DOHH2 (cell line): ENCODE data around the gene IDE.

Source experiments
- EZH2phosphoT487 ChIP-seq: fragments of 200-600 bp; sonication (generic); IDR thresholded peaks from 2 replicates; pipeline ENCODE4 v1.6.1; 2017; ENCODE audit warnings: borderline replicate concordance, mild to moderate bottlenecking, antibody characterized with exemption, low read length, moderate library complexity, mixed read lengths
- TF ChIP-seq, protein P1 (sequence below): fragments of 200-600 bp; sonication (generic); IDR thresholded peaks from one replicate; pipeline ENCODE4 v1.5.1; 2014; ENCODE audit warnings: antibody characterized with exemption, mild to moderate bottlenecking, low read depth, low read length; ENCODE audit not compliant: poor library complexity, severe bottlenecking

DNA sequence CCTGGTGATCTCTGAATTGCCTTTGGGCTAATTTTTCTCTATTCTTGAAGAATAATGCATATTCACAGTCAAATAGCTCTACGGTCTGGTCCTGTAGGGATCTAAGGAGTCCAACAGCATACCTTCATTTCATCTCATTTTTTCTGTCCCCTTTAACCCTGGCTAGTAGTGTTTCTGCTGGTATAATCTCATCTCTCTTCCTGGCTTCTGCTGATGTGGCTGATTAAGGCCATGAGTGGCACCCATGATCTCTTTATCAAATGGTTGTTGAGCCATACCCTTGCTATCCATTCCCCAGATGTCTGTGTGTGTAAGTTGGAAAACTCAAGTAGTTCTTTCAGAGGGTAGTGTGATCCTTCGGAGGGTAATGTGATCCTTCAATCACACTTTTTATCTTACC is 163.4 kb downstream of the IDE start:
- TF ChIP-seq, protein P1, sequence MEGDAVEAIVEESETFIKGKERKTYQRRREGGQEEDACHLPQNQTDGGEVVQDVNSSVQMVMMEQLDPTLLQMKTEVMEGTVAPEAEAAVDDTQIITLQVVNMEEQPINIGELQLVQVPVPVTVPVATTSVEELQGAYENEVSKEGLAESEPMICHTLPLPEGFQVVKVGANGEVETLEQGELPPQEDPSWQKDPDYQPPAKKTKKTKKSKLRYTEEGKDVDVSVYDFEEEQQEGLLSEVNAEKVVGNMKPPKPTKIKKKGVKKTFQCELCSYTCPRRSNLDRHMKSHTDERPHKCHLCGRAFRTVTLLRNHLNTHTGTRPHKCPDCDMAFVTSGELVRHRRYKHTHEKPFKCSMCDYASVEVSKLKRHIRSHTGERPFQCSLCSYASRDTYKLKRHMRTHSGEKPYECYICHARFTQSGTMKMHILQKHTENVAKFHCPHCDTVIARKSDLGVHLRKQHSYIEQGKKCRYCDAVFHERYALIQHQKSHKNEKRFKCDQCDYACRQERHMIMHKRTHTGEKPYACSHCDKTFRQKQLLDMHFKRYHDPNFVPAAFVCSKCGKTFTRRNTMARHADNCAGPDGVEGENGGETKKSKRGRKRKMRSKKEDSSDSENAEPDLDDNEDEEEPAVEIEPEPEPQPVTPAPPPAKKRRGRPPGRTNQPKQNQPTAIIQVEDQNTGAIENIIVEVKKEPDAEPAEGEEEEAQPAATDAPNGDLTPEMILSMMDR = no peak
- TF ChIP-seq EZH2phosphoT487 = no peak
